ENCODE results near the gene PAM16. TPM values are rescaled to one million over a fixed set of nuclear protein-coding genes. Genes with fewer than 3 reads are reported as not detected.

The PAM16 gene
- total and polyA plus RNA-seq, 2 experiments from 2014 or later = 33.0 to 78.9 TPM

GRCh38 chr16:4369007-4369733, 18.0 kb upstream of the PAM16 start:
- Histone ChIP-seq H3K27ac (no peak overlapping the region), H3K9ac (no peak overlapping the region), H3K36me3 (ENCODE audit: low read depth) (no peaks in the 10 kb centered on the region), H3K4me3 (no peak overlapping the region), H3K27me3 (replicated peaks; ENCODE audit: insufficient read depth) (no peaks in the 10 kb centered on the region), H3K79me2 (ENCODE audit: insufficient read depth) (peaks cover 24% of the 10 kb centered on the region), H3K9me3 (ENCODE audit: low read depth) (no peaks in the 10 kb centered on the region), H3K9me2 (ENCODE audit: insufficient read depth) (no peaks in the 10 kb centered on the region), H4K20me1 (ENCODE audit: insufficient read depth) (no peaks in the 10 kb centered on the region), H2AFZ (no peak overlapping the region), H3F3A (ENCODE audit: insufficient read depth) (peaks cover 25% of the 10 kb centered on the region), H3K4me1 (ENCODE audit: insufficient read depth) (peaks cover 21% of the 10 kb centered on the region), H3K4me2 (ENCODE audit: unreplicated experiment) (no peak overlapping the region)
- in situ Hi-C loops (cut with MboI) = no loop called here
- peak; percentile 89 for DNase-seq
- TF ChIP-seq EZH2phosphoT487 (IDR thresholded peaks at IDR 0.05; ENCODE audit: insufficient read depth, low read depth) (no peak), EZH2 (IDR thresholded peaks at IDR 0.05; ENCODE audit: insufficient read depth, poor library complexity, severe bottlenecking) (no peak)
- 53% methylated on average over 13 of the region's 13 CpGs for WGBS, 2 experiments (ENCODE audit: low coverage in 1 of 2, low lambda C conversion rate in 2 of 2, missing lambda C conversion rate in 2 of 2)

- Histone ChIP-seq H3K79me2 (ENCODE audit: insufficient read depth) (peaks cover 7% of the 10 kb centered on the region), H3K9me3 (ENCODE audit: low read depth) (no peaks in the 10 kb centered on the region), H3K36me3 (ENCODE audit: low read depth) (no peaks in the 10 kb centered on the region), H2AFZ (no peak overlapping the region), H3K27me3 (replicated peaks; ENCODE audit: insufficient read depth) (no peaks in the 10 kb centered on the region), H3K4me2 (ENCODE audit: unreplicated experiment) (no peak overlapping the region), H3F3A (ENCODE audit: insufficient read depth) (peaks cover 19% of the 10 kb centered on the region), H3K4me1 (ENCODE audit: insufficient read depth) (peaks cover 21% of the 10 kb centered on the region), H3K4me3 (no peak overlapping the region), H3K9ac (no peak overlapping the region), H4K20me1 (ENCODE audit: insufficient read depth) (no peaks in the 10 kb centered on the region), H3K9me2 (ENCODE audit: insufficient read depth) (no peaks in the 10 kb centered on the region), H3K27ac (no peak overlapping the region)
- WGBS, 2 experiments (ENCODE audit: low coverage in 1 of 2, low lambda C conversion rate in 2 of 2, missing lambda C conversion rate in 2 of 2) = 88 to 90% methylated on average over 5 of the region's 5 CpGs
- no peak for TF ChIP-seq EZH2 (IDR thresholded peaks at IDR 0.05; ENCODE audit: insufficient read depth, poor library complexity, severe bottlenecking)
- no peak for TF ChIP-seq EZH2phosphoT487 (IDR thresholded peaks at IDR 0.05; ENCODE audit: insufficient read depth, low read depth)
- DNase-seq = no peak
- in situ Hi-C loops (cut with MboI) = no loop called here
Observed at GRCh38 chr16:4367393-4367856, 16.3 kb upstream of the PAM16 start.

GRCh38 chr16:4366016-4366415, 14.9 kb upstream of the PAM16 start:
- Histone ChIP-seq H3K27ac (no peak overlapping the region), H3K4me3 (no peak overlapping the region), H3K79me2 (ENCODE audit: insufficient read depth) (no peaks in the 10 kb centered on the region), H3K4me1 (ENCODE audit: insufficient read depth) (peaks cover 16% of the 10 kb centered on the region), H3K9me3 (ENCODE audit: low read depth) (no peaks in the 10 kb centered on the region), H3K4me2 (ENCODE audit: unreplicated experiment) (no peak overlapping the region), H2AFZ (no peak overlapping the region), H4K20me1 (ENCODE audit: insufficient read depth) (no peaks in the 10 kb centered on the region), H3K36me3 (ENCODE audit: low read depth) (no peaks in the 10 kb centered on the region), H3K9ac (no peak overlapping the region), H3K27me3 (replicated peaks; ENCODE audit: insufficient read depth) (no peaks in the 10 kb centered on the region), H3F3A (ENCODE audit: insufficient read depth) (0 out of 2 replicates have a peak, but pooled peaks cover 12% of the 10 kb centered on the region), H3K9me2 (ENCODE audit: insufficient read depth) (no peaks in the 10 kb centered on the region)
- WGBS, 2 experiments (ENCODE audit: low coverage in 1 of 2, low lambda C conversion rate in 2 of 2, missing lambda C conversion rate in 2 of 2) = 90 to 94% methylated on average over 9 to 13 of the region's 13 CpGs
- DNase-seq = no peak
- no peak for TF ChIP-seq EZH2phosphoT487 (IDR thresholded peaks at IDR 0.05; ENCODE audit: insufficient read depth, low read depth)
- no peak for TF ChIP-seq EZH2 (IDR thresholded peaks at IDR 0.05; ENCODE audit: insufficient read depth, poor library complexity, severe bottlenecking)
- in situ Hi-C loops (cut with MboI) = no loop called here

GRCh38 chr16:4365615-4366014, 14.5 kb upstream of the PAM16 start:
- Histone ChIP-seq H3K9me2 (ENCODE audit: insufficient read depth) (no peaks in the 10 kb centered on the region), H3K36me3 (ENCODE audit: low read depth) (no peaks in the 10 kb centered on the region), H3F3A (ENCODE audit: insufficient read depth) (0 out of 2 replicates have a peak, but pooled peaks cover 10% of the 10 kb centered on the region), H3K79me2 (ENCODE audit: insufficient read depth) (no peaks in the 10 kb centered on the region), H3K9ac (no peak overlapping the region), H3K27ac (no peak overlapping the region), H3K4me1 (ENCODE audit: insufficient read depth) (peaks cover 13% of the 10 kb centered on the region), H2AFZ (no peak overlapping the region), H3K9me3 (ENCODE audit: low read depth) (no peaks in the 10 kb centered on the region), H3K4me3 (no peak overlapping the region), H3K4me2 (ENCODE audit: unreplicated experiment) (no peak overlapping the region), H3K27me3 (replicated peaks; ENCODE audit: insufficient read depth) (no peaks in the 10 kb centered on the region), H4K20me1 (ENCODE audit: insufficient read depth) (no peaks in the 10 kb centered on the region)
- DNase-seq = no peak
- no peak for TF ChIP-seq EZH2 (IDR thresholded peaks at IDR 0.05; ENCODE audit: insufficient read depth, poor library complexity, severe bottlenecking)
- no peak for TF ChIP-seq EZH2phosphoT487 (IDR thresholded peaks at IDR 0.05; ENCODE audit: insufficient read depth, low read depth)
- in situ Hi-C loops (cut with MboI) = no loop called here
- 93 to 94% methylated on average over 11 of the region's 12 CpGs for WGBS, 2 experiments (ENCODE audit: low coverage in 1 of 2, low lambda C conversion rate in 2 of 2, missing lambda C conversion rate in 2 of 2)

Measured in GM23248 (cell line).